Neutrophil (primary cell): ENCODE results near the gene RRP1B.
A peak's percentile ranks its signal among the peaks of the same experiment; 100 is the strongest.

Experiments used
- H3K27ac ChIP-seq: fragments of 200-600 bp; sonication (generic); 2 replicates; pipeline ENCODE4 v1.5.1; 2016; ENCODE audit warnings: mild to moderate bottlenecking, moderate library complexity
- H3K27me3 ChIP-seq: fragments of 200-600 bp; sonication (generic); 2 replicates; pipeline ENCODE4 v1.6.0; 2016; ENCODE audit warnings: mild to moderate bottlenecking
- H3K36me3 ChIP-seq: fragments of 200-600 bp; sonication (generic); 2 replicates; pipeline ENCODE4 v1.5.1; 2017
- H3K4me1 ChIP-seq, 2 experiments: fragments of 200-600 bp in 1 of 2; sonication (generic) in 1 of 2; 1 replicate in 1 of 2; 2 replicates in 1 of 2; pipeline versions ENCODE4 v1.5.1 to v1.6.1; 2013 to 2016; ENCODE audit warnings: low read depth in 1 of 2, low read length in 1 of 2, mild to moderate bottlenecking in 1 of 2, moderate library complexity in 1 of 2; ENCODE audit not compliant: control insufficient read depth in 1 of 2, insufficient read depth in 1 of 2
- H3K4me3 ChIP-seq, 2 experiments: fragments of 200-600 bp in 1 of 2; sonication (generic) in 1 of 2; 1 replicate in 1 of 2; 2 replicates in 1 of 2; pipeline ENCODE4 v1.5.1; 2013 to 2016; ENCODE audit warnings: low read depth in 1 of 2, low read length in 1 of 2, mild to moderate bottlenecking in 1 of 2, moderate library complexity in 1 of 2
- H3K9me3 ChIP-seq: fragments of 200-600 bp; sonication (generic); 2 replicates; pipeline ENCODE4 v1.5.1; 2016
- CTCF ChIP-seq: fragments of 200-600 bp; sonication (generic); IDR thresholded peaks from 2 replicates; pipeline ENCODE4 v1.5.1; 2016; ENCODE audit warnings: antibody characterized with exemption

RRP1B gene

DNA sequence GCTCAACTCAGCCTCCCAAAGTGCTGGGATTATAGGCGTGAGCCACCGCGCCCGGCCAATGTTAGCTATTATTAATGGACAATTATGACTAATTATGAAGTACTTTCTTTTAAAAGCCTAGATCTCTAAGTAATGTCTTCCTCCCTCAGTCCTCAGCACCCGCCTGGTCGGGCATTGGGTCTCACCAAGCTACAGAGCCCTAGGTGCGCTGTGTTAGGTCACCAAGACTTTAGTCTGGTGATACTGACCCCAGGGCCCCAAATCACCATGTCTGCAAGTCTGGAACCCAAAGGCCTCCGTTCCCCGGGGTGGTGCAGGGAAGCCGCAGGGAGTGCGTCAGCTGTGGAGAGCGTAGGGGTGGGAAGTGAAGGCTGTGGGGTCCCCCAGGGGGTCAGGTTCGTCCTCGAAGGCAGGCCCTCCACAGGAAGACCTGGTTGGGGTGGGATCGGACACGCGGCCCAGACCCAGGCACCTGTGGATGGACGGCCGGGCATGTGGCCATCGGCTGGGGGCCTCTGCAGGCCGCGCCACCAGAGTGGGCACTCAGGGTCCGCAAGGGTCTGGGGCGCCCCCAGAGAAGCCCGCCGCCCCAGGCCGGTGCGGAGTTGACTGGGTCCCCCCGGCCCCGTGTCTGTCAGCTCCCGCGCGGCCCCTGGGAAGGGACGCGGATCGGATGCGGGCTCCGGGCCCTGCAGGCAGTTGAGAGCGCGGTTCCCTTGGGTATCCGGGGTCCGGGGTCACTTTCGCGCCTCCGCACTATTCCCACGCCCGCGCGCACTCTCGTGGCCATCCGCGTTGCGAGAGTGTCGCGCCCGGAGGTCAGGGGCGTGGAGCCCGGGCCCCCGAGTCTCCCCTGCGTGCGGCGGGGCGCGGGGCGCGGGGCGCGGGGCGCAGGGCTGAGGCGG, 58.9 kb downstream of the RRP1B start:
- Histone ChIP-seq H3K4me1 (peaks cover 42 to 48% of the 10 kb centered on the region in 2 experiments), H3K27me3 (peaks cover 13% of the 10 kb centered on the region)

GRCh38 chr21:43718872-43719747, 59.8 kb downstream of the RRP1B start, which contains the start of gene PDXK:
PDXK (plus strand) TSS chr21:43719129; CDS start chr21:43719295, 166 bp downstream.
- Histone ChIP-seq H3K36me3 (peaks cover 8% of the 10 kb centered on the region), H3K4me3 (peak within 1 kb of the TSS; percentile 84 to 94), H3K9me3 (no peaks in the 10 kb centered on the region), H3K27ac (peak within 1 kb of the TSS; percentile 92), H3K27me3 (peaks cover 13% of the 10 kb centered on the region), H3K4me1 (peaks cover 51 to 57% of the 10 kb centered on the region in 2 experiments)
- peak; percentile 34 for TF ChIP-seq CTCF

More for the DNA sequence above, 58.9 kb downstream of the RRP1B start:
- Histone ChIP-seq H3K4me3 (peak overlapping the region; percentile 84 to 94), H3K27ac (peak overlapping the region; percentile 92), H3K9me3 (no peaks in the 10 kb centered on the region), H3K36me3 (no peaks in the 10 kb centered on the region)
- TF ChIP-seq CTCF, result no peak

- no peaks in the 10 kb centered on the region for H3K9me3 ChIP-seq
- peak overlapping the region; percentile 92 for H3K27ac ChIP-seq
- peaks cover 13% of the 10 kb centered on the region for H3K27me3 ChIP-seq
- H3K36me3 ChIP-seq, result peaks cover 12% of the 10 kb centered on the region
- H3K4me1 ChIP-seq, result peaks cover 59 to 65% of the 10 kb centered on the region in 2 experiments
- H3K4me3 ChIP-seq, result peak overlapping the region; percentile 84 to 94
- no peak for TF ChIP-seq CTCF
These were observed 60.6 kb downstream of the RRP1B start for GRCh38 chr21:43719748-43720538.

GRCh38 chr21:43720539-43721166, 61.3 kb downstream of the RRP1B start:
- TF ChIP-seq CTCF, result no peak
- Histone ChIP-seq H3K4me1 (peaks cover 66 to 72% of the 10 kb centered on the region in 2 experiments), H3K9me3 (no peaks in the 10 kb centered on the region), H3K27me3 (peaks cover 10% of the 10 kb centered on the region), H3K27ac (peak overlapping the region; percentile 92), H3K36me3 (peaks cover 12% of the 10 kb centered on the region), H3K4me3 (peak overlapping the region; percentile 84 to 94)
